Fibroblast of lung (primary cell): Measurements from ENCODE around the gene WDR90. TPM values are rescaled to one million over a fixed set of nuclear protein-coding genes. Genes with fewer than 3 reads are reported as not detected.

Experiments used
- DNase-seq, 2 donors: peaks; one replicate each; pipeline versions ENCODE4 v3.0.0 to v3.0.0-alpha.2; 2010; ENCODE audit warnings: low read depth in 2 of 2
- H2AFZ ChIP-seq: 2 replicates; pipeline ENCODE4 v1.5.1; 2012; ENCODE audit warnings: low read length, control low read depth, inconsistent platforms
- H3K27ac ChIP-seq: 2 replicates; pipeline ENCODE4 v1.5.1; 2011; ENCODE audit warnings: low read length, control low read depth; ENCODE audit not compliant: insufficient read depth
- H3K27me3 ChIP-seq: 2 replicates; pipeline ENCODE4 v1.5.1; 2011; ENCODE audit warnings: mild to moderate bottlenecking, low read length; ENCODE audit not compliant: control insufficient read depth, insufficient read depth
- H3K36me3 ChIP-seq: 2 replicates; pipeline ENCODE4 v1.5.1; 2011; ENCODE audit warnings: low read length; ENCODE audit not compliant: control insufficient read depth, insufficient read depth
- H3K4me1 ChIP-seq: 2 replicates; pipeline ENCODE4 v1.5.1; 2011; ENCODE audit warnings: low read length; ENCODE audit not compliant: control insufficient read depth, insufficient read depth; ENCODE audit errors: extremely low read depth
- H3K4me2 ChIP-seq: 2 replicates; pipeline ENCODE4 v1.5.1; 2011; ENCODE audit warnings: low read length, control low read depth; ENCODE audit not compliant: insufficient read depth; ENCODE audit errors: extremely low read depth
- H3K4me3 ChIP-seq, 4 experiments: fragments of 200-600 bp in 1 of 4; sonication (generic) in 1 of 4; replicated peaks in 1 of 4; 2 replicates each; pipeline ENCODE4 v1.5.1; 2011 to 2016; ENCODE audit warnings: low read length in 4 of 4, low read depth in 3 of 4, mild to moderate bottlenecking in 3 of 4, control low read depth in 2 of 4, inconsistent platforms in 1 of 4, mixed read lengths in 1 of 4; ENCODE audit not compliant: insufficient read depth in 1 of 4; ENCODE audit errors: control extremely low read depth in 1 of 4
- H3K79me2 ChIP-seq: 2 replicates; pipeline ENCODE4 v1.5.1; 2012; ENCODE audit warnings: mild to moderate bottlenecking, low read length, inconsistent platforms; ENCODE audit not compliant: control insufficient read depth, insufficient read depth
- H3K9ac ChIP-seq: 2 replicates; pipeline ENCODE4 v1.5.1; 2011; ENCODE audit warnings: mild to moderate bottlenecking, low read length, control low read depth; ENCODE audit not compliant: insufficient read depth
- H3K9me3 ChIP-seq: 2 replicates; pipeline ENCODE4 v1.5.1; 2012; ENCODE audit warnings: low read depth, low read length; ENCODE audit not compliant: control insufficient read depth, insufficient read depth
- H4K20me1 ChIP-seq: 2 replicates; pipeline ENCODE4 v1.5.1; 2011; ENCODE audit warnings: low read length; ENCODE audit not compliant: control insufficient read depth, insufficient read depth; ENCODE audit errors: extremely low read depth
- EZH2 ChIP-seq: IDR thresholded peaks from 2 replicates; pipeline ENCODE4 v1.5.1; 2012; ENCODE audit warnings: low read length, control low read depth, mild to moderate bottlenecking; ENCODE audit errors: missing control alignments
- polyA plus RNA-seq, 2 donors: library from polyadenylated mRNA; depleted of rRNA in 1 of 2; stranded (reverse) in 1 of 2; unstranded in 1 of 2; fragments of >200 nt; gene quantifications; 2 replicates each; pipeline ENCODE4 v1.2.1, GENCODE V29; 2011 to 2012; ENCODE audit warnings: missing spikeins in 1 of 2
- total RNA-seq: library from RNA; depleted of rRNA; stranded (reverse); fragments of >200 nt; gene quantifications from 2 replicates; pipeline ENCODE4 v1.2.1, GENCODE V29; 2014
- TF ChIP-seq, protein P1 (sequence below), 2 donors: IDR thresholded peaks in 1 of 2; conservative IDR thresholded peaks in 1 of 2; 1 replicate in 1 of 2; 2 replicates in 1 of 2; pipeline ENCODE4 v1.5.1; 2011 to 2012; ENCODE audit warnings: low read length in 2 of 2, control low read depth in 1 of 2, inconsistent platforms in 1 of 2, low read depth in 1 of 2, mild to moderate bottlenecking in 1 of 2

The WDR90 gene
- total and polyA plus RNA-seq, 2 donors (not counting 1 experiment from before 2014, with no cell fraction given), result 2.9 to 4.8 TPM

- TF ChIP-seq EZH2, result no peak
- TF ChIP-seq, protein P1, sequence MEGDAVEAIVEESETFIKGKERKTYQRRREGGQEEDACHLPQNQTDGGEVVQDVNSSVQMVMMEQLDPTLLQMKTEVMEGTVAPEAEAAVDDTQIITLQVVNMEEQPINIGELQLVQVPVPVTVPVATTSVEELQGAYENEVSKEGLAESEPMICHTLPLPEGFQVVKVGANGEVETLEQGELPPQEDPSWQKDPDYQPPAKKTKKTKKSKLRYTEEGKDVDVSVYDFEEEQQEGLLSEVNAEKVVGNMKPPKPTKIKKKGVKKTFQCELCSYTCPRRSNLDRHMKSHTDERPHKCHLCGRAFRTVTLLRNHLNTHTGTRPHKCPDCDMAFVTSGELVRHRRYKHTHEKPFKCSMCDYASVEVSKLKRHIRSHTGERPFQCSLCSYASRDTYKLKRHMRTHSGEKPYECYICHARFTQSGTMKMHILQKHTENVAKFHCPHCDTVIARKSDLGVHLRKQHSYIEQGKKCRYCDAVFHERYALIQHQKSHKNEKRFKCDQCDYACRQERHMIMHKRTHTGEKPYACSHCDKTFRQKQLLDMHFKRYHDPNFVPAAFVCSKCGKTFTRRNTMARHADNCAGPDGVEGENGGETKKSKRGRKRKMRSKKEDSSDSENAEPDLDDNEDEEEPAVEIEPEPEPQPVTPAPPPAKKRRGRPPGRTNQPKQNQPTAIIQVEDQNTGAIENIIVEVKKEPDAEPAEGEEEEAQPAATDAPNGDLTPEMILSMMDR (conservative IDR thresholded peaks at IDR 0.05 in 1 of 2, IDR thresholded peaks at IDR 0.05 in 1 of 2; ENCODE audit: low read depth in 1 of 2, low read length in 2 of 2), result no peak
- Histone ChIP-seq H3K27ac (no peak overlapping the region), H3K36me3 (no peaks in the 10 kb centered on the region), H4K20me1 (no peaks in the 10 kb centered on the region), H3K79me2 (no peaks in the 10 kb centered on the region), H3K4me3 (no peak overlapping the region), H3K9ac (no peak overlapping the region), H3K4me1 (no peaks in the 10 kb centered on the region), H3K9me3 (no peaks in the 10 kb centered on the region), H3K27me3 (no peaks in the 10 kb centered on the region), H2AFZ (no peak overlapping the region), H3K4me2 (no peak overlapping the region)
- no peak for DNase-seq
Observed at GRCh38 chr16:606656-607307, 42.4 kb upstream of the WDR90 start.

GRCh38 chr16:608019-608418 lies 41.1 kb upstream of the WDR90 start:
- Histone ChIP-seq H3K4me3 (no peak overlapping the region), H3K9me3 (no peaks in the 10 kb centered on the region), H3K4me1 (no peaks in the 10 kb centered on the region), H2AFZ (no peak overlapping the region), H3K27ac (no peak overlapping the region), H3K9ac (no peak overlapping the region), H4K20me1 (no peaks in the 10 kb centered on the region), H3K27me3 (no peaks in the 10 kb centered on the region), H3K4me2 (no peak overlapping the region), H3K36me3 (no peaks in the 10 kb centered on the region), H3K79me2 (no peaks in the 10 kb centered on the region)
- DNase-seq, result no peak
- TF ChIP-seq, protein P1 (conservative IDR thresholded peaks at IDR 0.05 in 1 of 2, IDR thresholded peaks at IDR 0.05 in 1 of 2; ENCODE audit: low read depth in 1 of 2, low read length in 2 of 2), result no peak
- no peak for TF ChIP-seq EZH2

- no peak overlapping the region for H2AFZ ChIP-seq
- no peaks in the 10 kb centered on the region for H4K20me1 ChIP-seq
- no peak for TF ChIP-seq EZH2
- TF ChIP-seq, protein P1 (conservative IDR thresholded peaks at IDR 0.05 in 1 of 2, IDR thresholded peaks at IDR 0.05 in 1 of 2; ENCODE audit: low read depth in 1 of 2, low read length in 2 of 2), result no peak
- H3K4me1 ChIP-seq, result no peaks in the 10 kb centered on the region
- no peak overlapping the region for H3K4me3 ChIP-seq
- no peak overlapping the region for H3K9ac ChIP-seq
- no peak for DNase-seq
- no peaks in the 10 kb centered on the region for H3K9me3 ChIP-seq
- no peaks in the 10 kb centered on the region for H3K36me3 ChIP-seq
- H3K27me3 ChIP-seq, result no peaks in the 10 kb centered on the region
- no peak overlapping the region for H3K4me2 ChIP-seq
- H3K79me2 ChIP-seq, result no peaks in the 10 kb centered on the region
- H3K27ac ChIP-seq, result no peak overlapping the region
Observed at GRCh38 chr16:609316-609715, 39.8 kb upstream of the WDR90 start.
